HG02678 (cell line): ENCODE data around the gene PRKN.

ENCODE experiments used
- ATAC-seq: cut with Tn5 transposase; IDR thresholded peaks from one replicate; pipeline ENCODE4 v1.9.1; 2021; ENCODE audit warnings: mild to moderate bottlenecking, moderate library complexity; ENCODE audit not compliant: unreplicated experiment

PRKN gene

GRCh38 chr6:162151021-162151665, 576.4 kb downstream of the PRKN start:
- no peak for ATAC-seq

- no peak for ATAC-seq
These were observed 577.3 kb downstream of the PRKN start for GRCh38 chr6:162150295-162150694.

- no peak for ATAC-seq
These were observed 577.8 kb downstream of the PRKN start for GRCh38 chr6:162149786-162150185.

GRCh38 chr6:162147805-162148204, 579.8 kb downstream of the PRKN start:
- no peak for ATAC-seq

DNA sequence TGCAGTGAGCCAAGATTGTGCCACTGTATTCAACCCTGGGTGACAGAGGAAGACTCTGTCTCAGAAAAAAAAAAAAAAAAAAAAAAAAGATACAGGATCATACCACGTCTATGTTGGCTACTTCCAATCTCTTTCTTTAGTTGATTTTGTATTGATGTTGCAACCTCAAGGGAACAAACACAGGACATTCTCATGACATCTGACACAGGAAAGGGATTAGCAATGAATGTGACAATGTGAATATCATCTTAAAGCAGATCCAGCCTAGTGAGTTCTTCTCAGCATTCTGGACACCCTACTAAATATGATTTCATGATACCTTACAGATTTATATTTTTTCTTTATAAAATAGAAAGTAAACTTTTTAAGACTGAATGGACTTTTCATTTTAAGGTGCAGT, 580.3 kb downstream of the PRKN start:
- no peak for ATAC-seq

DNA sequence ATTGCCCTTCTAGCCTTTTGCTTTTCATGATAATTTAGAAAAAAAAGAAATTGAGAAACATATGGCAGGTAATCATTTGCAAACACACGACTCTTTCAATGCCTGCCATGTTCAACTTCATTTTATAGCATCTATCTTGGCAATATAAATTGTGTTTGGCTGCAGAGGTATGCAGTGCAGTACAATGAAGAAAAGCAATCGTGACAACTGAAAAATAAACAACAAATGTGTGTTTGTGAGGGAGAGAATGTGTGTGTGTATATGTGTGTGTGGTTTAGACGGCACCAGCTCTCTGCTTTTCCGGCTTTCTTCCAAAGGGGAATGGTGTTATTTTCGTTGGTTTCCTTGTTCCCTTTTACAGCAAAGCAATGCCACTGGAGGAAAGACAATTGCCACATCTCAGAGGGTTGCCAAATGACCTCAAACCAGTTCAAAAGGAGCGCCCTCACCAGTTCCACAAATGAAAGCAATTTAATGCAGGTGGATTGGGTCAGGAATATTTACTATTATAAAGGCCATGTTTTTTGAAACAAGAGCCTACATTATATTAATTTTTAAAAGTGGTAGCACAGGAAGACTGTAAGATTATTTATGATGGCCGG, 587.2 kb downstream of the PRKN start:
- ATAC-seq, result no peak

DNA sequence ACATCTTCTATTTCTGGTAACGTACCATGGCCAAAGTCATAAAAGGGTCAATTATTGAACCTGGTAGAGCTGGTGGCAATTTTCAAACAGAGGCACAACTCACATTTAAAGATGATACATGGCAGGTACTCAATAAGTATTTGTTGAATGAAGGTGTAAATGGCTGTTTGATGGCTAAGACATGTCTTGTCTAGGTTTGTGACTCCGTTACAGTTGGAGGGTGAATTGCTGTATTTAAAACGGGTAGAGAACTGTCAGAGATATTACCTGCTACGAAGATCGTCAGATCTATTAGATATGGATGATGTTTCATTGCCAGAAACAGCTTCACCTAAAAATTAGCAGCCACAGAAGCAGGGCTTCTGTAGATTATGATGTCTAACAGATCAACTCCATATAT, 601.9 kb downstream of the PRKN start:
- ATAC-seq, result no peak

DNA sequence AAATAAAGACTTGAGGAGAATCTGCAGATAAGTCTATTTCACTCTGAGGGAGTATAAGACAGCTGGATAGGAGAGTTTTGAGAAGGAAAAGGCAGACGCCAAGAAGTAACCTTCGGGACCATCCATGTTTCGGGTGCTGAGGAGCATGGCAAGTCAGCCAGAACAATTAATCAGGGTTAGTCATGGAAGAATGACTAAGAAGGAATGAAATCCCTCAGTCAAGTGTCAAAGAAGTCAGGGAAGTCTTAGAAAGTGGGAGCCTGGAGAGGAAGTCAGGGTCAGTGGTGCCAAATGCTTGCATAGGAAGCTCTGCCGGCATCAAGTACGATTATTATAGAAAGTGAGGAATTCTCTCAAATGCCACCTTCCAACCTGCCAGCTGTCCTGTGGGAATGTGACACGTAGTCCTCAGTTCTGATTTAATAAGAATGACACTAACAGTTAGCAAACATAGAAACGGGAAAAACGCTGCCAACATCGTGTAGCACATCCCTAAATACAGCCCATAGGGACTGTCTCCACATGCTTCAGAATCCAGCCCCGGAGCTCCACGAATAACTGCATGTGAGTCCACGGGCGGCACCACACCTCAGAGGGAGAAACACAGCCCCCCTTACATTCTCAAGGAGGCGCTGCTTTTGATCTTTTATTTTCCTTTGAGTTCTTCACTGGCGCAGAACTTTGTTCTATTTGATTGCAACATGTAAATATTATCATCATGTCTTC, 602.7 kb downstream of the PRKN start:
- ATAC-seq, result no peak

- no peak for ATAC-seq
These were observed 603.8 kb downstream of the PRKN start for GRCh38 chr6:162123797-162124196.

DNA sequence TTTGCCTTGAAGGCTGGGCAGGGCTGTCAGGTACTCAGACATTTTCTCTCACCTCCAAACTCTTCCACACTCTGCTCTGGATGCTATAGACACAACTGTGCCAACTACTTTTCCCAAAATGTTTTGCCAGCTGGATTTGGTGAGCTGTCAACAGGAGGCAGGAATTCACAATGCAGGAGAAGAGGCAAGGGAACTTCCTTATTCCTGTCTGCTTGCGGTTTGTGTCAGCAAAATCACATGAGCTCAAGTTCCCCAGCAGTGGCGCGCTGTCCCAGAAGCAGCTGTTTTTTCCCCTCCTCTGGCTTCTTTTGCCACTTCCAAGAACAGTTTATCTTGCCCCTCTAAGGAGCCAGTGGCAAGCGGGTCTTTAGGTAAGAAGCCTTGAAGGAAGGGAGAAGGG, 608.2 kb downstream of the PRKN start:
- ATAC-seq, result no peak

DNA sequence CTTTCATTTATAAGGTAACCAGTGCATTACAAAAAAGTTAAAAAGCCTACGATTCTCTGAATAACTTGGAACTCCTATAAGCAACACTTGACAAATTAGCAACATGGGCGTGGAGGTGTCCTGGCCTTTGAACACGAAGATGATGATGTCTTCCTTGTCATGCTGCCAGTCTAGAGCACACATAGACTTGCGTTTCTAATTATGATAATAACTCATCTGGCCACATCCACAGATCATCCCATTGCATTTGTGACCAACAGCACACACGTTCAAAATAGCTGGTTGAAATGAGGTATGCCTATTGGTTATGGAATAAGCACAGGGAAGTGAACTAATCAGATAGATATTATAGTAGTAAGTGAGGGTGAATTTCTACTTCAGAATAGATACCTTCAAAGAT, 608.9 kb downstream of the PRKN start:
- ATAC-seq, result no peak

DNA sequence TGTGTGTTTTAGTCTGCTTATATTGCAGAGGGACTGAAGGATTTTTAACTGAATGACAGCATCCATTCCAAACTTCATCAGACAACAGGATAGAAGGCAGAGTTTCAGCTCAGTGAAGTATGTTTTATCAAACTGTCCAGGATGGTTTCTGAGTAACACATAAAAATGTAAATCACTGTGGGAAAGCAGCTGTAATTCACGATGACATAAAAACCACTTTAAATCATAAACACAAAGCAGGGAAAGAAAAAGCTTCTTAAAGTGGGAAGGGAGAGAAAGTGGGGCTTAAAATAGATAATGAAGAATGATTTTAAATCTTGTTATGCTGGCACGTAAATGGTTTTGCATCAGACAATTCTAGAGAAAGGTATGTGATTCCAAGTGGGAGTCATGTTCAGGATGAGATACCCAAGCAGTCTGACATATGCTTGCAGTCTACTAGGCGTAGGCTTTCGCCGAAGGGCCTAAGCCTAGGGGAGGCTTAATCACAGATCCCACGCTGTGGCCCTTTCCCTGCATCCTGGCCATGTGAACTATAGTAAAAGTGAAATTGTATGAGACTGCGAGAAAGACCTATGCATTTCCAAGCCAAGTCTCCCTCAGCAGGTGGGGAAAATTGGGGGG, 610.6 kb downstream of the PRKN start:
- no peak for ATAC-seq

GRCh38 chr6:162109480-162110050, 618.0 kb downstream of the PRKN start:
- no peak for ATAC-seq

- no peak for ATAC-seq
These were observed 619.5 kb downstream of the PRKN start for GRCh38 chr6:162108041-162108440.

DNA sequence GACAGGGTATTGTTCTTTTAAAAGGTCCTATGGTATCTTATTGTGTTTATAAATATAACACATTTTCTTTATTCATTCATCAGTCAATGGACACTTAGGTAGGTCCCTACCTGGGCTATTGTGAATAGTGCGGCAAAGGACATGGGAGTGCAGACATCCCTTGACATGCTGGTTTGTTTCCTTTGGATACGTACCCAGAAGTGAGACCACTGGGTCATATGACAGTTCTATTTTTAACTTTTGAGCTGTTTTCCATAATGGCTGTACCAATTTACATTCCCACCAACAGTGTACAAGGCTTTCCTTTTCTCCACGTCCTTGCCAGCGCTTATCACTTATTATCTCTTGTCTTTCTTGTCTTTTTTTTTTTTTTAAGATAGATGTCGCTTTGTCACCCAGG, 627.5 kb downstream of the PRKN start:
- ATAC-seq, result no peak

DNA sequence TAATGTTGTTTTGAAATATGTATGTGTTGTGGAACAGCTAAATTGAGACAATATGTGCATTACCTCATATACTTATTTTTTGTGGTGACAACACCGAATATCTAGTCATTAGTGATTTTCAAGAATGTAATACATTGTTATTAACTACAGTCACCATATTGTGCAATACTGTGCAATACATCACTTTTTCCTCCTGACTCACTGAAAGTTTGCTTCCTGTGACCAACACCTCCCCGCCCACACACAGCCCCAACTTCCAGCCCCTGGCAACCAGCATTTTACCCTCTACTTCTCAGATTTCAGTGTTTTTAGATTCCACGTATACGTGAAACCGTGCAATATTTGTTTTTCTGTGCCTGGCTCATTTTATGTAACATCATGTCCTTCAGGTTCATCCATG, 627.9 kb downstream of the PRKN start:
- no peak for ATAC-seq

DNA sequence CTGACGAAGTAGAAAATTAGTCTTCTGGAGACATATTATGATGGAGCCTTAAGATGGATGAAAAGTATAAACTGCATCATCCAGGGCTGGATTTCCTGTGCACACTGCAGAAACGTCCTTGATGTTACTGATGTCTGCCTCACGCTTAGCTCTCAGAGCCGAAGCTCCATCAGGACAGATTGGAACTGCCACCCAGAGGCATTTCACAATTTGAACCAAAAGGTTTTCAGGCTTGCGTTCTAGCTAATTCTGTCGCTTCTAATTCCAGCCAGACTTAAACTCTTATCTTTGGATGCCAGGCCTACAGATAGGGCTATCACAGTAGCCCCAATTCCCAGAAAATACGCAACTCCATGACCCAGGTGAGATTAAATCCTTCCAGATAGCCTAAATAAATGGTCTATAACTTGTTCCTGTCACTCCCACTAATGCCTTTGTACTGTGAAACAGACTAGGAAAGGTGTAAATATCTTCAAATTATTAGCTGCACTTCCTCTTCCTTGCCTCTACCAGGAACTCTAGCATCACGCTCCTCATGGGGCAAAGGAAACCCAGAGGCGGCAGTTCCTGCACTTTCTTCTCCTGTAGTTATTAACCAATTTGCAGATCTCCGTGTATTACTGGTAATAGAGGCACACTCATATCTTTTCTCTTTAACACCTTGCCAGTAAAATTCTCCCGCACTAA, 634.6 kb downstream of the PRKN start:
- no peak for ATAC-seq

DNA sequence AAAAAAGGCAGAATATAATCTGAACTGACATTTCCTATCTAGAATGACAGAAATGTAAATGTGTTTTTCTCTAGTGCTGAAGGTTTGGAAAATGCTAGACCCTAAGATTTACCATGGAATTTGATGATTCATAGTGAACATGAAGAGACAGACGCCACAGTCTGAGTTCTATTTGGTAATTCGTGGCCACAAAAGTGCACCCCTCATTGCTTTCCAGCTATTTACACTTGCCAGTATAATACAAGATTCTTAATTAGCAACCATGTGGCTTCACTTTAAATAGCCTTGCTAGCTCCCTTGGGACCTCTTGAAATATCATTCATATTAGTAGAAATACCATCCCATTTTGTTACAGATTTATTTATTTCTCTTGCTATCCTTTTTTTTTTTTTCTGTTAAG, 636.8 kb downstream of the PRKN start:
- ATAC-seq, result no peak

DNA sequence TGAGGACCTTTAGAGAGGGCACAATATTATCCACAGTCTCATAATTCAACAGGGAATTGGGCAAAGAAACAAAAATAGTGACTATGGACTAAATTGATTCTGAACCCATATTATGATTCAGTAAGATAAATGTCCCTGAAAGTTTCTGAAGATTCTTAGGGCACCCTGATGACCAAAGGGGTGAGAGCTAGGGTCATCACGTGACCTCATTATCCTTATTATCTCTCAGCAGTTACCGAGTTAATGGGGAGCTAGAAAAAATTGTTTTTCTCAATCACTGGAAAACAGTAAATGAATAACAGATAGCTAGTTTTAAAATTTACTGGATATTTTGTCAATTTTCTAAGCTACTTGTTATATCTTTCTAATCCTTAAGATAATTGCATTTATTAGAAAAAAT, 639.5 kb downstream of the PRKN start:
- no peak for ATAC-seq

- ATAC-seq, result no peak
These were observed 642.0 kb downstream of the PRKN start for GRCh38 chr6:162085561-162085960.

DNA sequence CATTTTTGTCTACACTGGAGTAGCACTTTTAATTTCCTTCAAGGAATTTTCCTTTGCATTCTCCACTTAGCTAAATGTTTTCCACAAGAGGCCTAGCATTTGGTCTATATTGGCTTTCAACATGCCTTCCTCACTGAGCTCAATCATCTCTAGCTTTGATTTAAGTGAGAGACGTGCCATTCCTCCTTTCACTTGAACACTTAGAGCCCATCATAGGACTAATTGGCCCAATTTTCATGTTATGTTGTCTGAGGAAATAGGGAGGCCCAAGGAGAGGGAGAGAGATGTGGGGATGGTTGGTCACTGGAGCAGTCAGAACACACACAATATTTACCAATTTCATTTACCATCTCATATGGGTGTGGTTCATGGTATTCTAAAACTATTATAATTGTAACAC, 645.0 kb downstream of the PRKN start:
- ATAC-seq, result no peak
